Measurements from ENCODE around the gene FSD1L. TPM values are rescaled to one million over a fixed set of nuclear protein-coding genes. Genes with fewer than 3 reads are reported as not detected.

Gene FSD1L
- total and polyA plus RNA-seq, 2 of the 13 experiments (the other 11 are each of a cell fraction or from before 2014, with no cell fraction given) = 4.1 to 5.1 TPM

GRCh38 chr9:105447814-105448812, at the start of gene FSD1L (continued):
- no peak for TF ChIP-seq SOX6 (IDR thresholded peaks at IDR 0.05)
- peak; percentile 62 for TF ChIP-seq SOX6 (CRISPR knock-in tag; IDR thresholded peaks at IDR 0.05)
- no peak for TF ChIP-seq GRHL1 (CRISPR knock-in tag; conservative IDR thresholded peaks at IDR 0.05)
- 0 out of 2 replicates have a peak, but pooled peaks have one; percentile 75 for TF ChIP-seq ZNF510 (CRISPR knock-in tag; IDR thresholded peaks at IDR 0.05; ENCODE audit: low read depth)
- TF ChIP-seq ZNF724P (CRISPR knock-in tag; IDR thresholded peaks at IDR 0.05; ENCODE audit: borderline replicate concordance) = no peak
- TF ChIP-seq FOXO1 (CRISPR knock-in tag; IDR thresholded peaks at IDR 0.05) = peak; percentile 19; the same call in 1 of the 2 replicates
- no peak for TF ChIP-seq SNAPC4 (CRISPR knock-in tag; IDR thresholded peaks at IDR 0.05)
- TF ChIP-seq MTA3 (CRISPR knock-in tag; IDR thresholded peaks at IDR 0.05) = no peak
- no peak; the same call in 1 of the 2 replicates for TF ChIP-seq GATAD2A (CRISPR knock-in tag; IDR thresholded peaks at IDR 0.05)
- no peak for TF ChIP-seq ZBTB1 (CRISPR knock-in tag; IDR thresholded peaks at IDR 0.05; ENCODE audit: borderline replicate concordance)
- no peak for TF ChIP-seq MBD4 (IDR thresholded peaks at IDR 0.05; ENCODE audit: borderline replicate concordance, low read length)
- no peak for TF ChIP-seq MLLT10 (CRISPR knock-in tag; IDR thresholded peaks at IDR 0.05)
- TF ChIP-seq ZBTB43 (CRISPR knock-in tag; conservative IDR thresholded peaks at IDR 0.05) = 0 out of 2 replicates have a peak, but pooled peaks have one; percentile 42
- TF ChIP-seq LRRFIP1 (CRISPR knock-in tag; conservative IDR thresholded peaks at IDR 0.05) = no peak
- no peak for TF ChIP-seq PLSCR1 (CRISPR knock-in tag; IDR thresholded peaks at IDR 0.05; ENCODE audit: borderline replicate concordance)
- peak; percentile 67 for TF ChIP-seq HNRNPK (IDR thresholded peaks at IDR 0.05; ENCODE audit: low read depth, low read length, poor library complexity, severe bottlenecking)
- TF ChIP-seq POGZ (CRISPR knock-in tag; IDR thresholded peaks at IDR 0.05) = peak; percentile 56

Measured in HepG2 (cell line).